Endothelial cell (in vitro differentiated cells): ENCODE results near the gene RIMBP2. TPM values are rescaled to one million over a fixed set of nuclear protein-coding genes. Genes with fewer than 3 reads are reported as not detected.

Experiments
- DNase-seq: peaks from one replicate; pipeline ENCODE4 v3.0.0; 2021; ENCODE audit warnings: low spot score
- H3K27ac Mint-ChIP-seq: one replicate; pipeline ENCODE4 v1.8.0; 2021; ENCODE audit warnings: mixed read lengths, inconsistent platforms; ENCODE audit not compliant: unreplicated experiment
- H3K27me3 Mint-ChIP-seq: one replicate; pipeline ENCODE4 v1.8.0; 2021; ENCODE audit warnings: mild to moderate bottlenecking, moderate library complexity, mixed read lengths, inconsistent platforms; ENCODE audit not compliant: unreplicated experiment
- H3K36me3 Mint-ChIP-seq: one replicate; pipeline ENCODE4 v1.8.0; 2021; ENCODE audit warnings: mild to moderate bottlenecking, low read depth, mixed read lengths, inconsistent platforms; ENCODE audit not compliant: unreplicated experiment
- H3K4me1 Mint-ChIP-seq: one replicate; pipeline ENCODE4 v1.8.0; 2021; ENCODE audit warnings: mild to moderate bottlenecking, mixed read lengths, inconsistent platforms; ENCODE audit not compliant: unreplicated experiment
- H3K4me3 Mint-ChIP-seq: one replicate; pipeline ENCODE4 v1.8.0; 2021; ENCODE audit warnings: mild to moderate bottlenecking, mixed read lengths, inconsistent platforms; ENCODE audit not compliant: unreplicated experiment
- H3K9me3 Mint-ChIP-seq: one replicate; pipeline ENCODE4 v1.8.0; 2021; ENCODE audit warnings: mixed read lengths, inconsistent platforms; ENCODE audit not compliant: unreplicated experiment
- total RNA-seq: library from RNA; stranded (reverse); fragmentation: NEBNext Ultra II Directional; extraction: Animal tissue kit (Norgen Biotek cat#: 25700); gene quantifications from one replicate; pipeline ENCODE4 v1.2.1, GENCODE V29; 2021; ENCODE audit not compliant: unreplicated experiment
- TF ChIP-seq, protein P1 (sequence below): fragments of 200-600 bp; sonication (generic); IDR thresholded peaks from one replicate; pipeline ENCODE4 v1.5.0; 2021; ENCODE audit warnings: antibody characterized with exemption; ENCODE audit not compliant: unreplicated experiment

The RIMBP2 gene
- total RNA-seq, 1 donor from 2014 or later = 1.4 TPM

DNA sequence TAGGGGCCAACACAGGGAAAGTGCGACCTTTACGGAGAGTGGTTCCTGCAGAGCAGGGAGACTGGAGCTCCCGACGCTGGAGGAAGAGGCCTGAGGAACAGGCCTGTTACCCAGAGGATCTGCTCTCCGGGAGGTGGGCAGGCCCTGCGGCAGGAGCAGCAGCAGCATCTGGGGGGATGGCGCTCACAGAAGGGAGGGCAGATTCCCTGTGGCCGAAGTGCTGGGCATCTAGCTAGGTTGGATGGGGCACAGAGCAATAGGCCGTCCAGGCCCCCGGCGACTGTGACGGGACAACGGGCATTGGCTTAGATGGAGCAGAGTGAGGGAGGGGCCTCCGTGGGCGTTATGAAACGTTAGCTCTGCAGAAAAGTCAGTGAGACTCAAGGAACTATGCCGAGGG is 242.8 kb downstream of the RIMBP2 start:
- Mint-ChIP-seq H3K27ac (no peak overlapping the region), H3K9me3 (peaks cover 24% of the 10 kb centered on the region), H3K4me1 (no peaks in the 10 kb centered on the region), H3K36me3 (peaks cover 22% of the 10 kb centered on the region), H3K27me3 (peaks cover 27% of the 10 kb centered on the region), H3K4me3 (no peak overlapping the region)
- TF ChIP-seq, protein P1, sequence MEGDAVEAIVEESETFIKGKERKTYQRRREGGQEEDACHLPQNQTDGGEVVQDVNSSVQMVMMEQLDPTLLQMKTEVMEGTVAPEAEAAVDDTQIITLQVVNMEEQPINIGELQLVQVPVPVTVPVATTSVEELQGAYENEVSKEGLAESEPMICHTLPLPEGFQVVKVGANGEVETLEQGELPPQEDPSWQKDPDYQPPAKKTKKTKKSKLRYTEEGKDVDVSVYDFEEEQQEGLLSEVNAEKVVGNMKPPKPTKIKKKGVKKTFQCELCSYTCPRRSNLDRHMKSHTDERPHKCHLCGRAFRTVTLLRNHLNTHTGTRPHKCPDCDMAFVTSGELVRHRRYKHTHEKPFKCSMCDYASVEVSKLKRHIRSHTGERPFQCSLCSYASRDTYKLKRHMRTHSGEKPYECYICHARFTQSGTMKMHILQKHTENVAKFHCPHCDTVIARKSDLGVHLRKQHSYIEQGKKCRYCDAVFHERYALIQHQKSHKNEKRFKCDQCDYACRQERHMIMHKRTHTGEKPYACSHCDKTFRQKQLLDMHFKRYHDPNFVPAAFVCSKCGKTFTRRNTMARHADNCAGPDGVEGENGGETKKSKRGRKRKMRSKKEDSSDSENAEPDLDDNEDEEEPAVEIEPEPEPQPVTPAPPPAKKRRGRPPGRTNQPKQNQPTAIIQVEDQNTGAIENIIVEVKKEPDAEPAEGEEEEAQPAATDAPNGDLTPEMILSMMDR = no peak
- DNase-seq = no peak

DNA sequence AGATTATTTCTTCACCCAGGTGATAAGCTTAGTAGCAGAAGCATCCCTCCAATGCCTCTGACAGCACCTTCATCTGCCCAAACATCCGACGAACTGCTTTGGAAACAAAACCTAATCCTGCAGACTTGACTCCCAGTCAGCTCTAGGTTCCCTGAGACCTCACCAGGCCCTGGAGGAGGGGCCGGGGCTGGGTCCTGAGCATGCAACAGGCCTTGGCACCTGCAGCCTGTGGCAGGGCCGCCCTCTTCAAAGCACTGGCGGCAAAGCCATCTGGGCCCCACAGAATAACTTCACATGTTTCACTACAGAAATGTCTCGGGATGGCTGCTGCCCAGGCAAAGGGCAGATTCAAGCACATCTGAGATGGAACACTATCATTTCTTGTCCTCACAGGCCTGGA is 245.1 kb downstream of the RIMBP2 start:
- Mint-ChIP-seq H3K4me1 (no peaks in the 10 kb centered on the region), H3K27ac (no peak overlapping the region), H3K9me3 (peaks cover 17% of the 10 kb centered on the region), H3K4me3 (no peak overlapping the region), H3K27me3 (peaks cover 18% of the 10 kb centered on the region), H3K36me3 (peaks cover 19% of the 10 kb centered on the region)
- no peak for DNase-seq
- TF ChIP-seq, protein P1 = no peak

DNA sequence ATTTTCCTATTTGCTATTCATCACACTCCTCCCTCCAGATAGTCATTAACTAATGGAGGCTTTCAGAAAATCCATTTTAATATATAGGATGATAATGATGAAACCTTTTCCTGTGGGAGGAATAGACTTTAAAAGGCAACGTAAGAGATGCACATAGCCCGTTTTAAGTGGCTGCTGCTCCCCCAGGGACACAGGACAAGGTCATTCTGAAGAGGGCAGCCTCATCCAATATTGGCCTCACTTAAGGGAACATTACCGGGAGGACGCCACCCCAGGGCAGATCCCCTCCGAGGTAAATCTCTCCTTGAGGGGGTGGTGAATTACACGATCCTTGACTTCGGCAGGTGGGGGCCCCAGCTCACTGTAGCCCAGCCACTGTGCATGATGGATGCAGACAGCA is 246.5 kb downstream of the RIMBP2 start:
- TF ChIP-seq, protein P1 = no peak
- Mint-ChIP-seq H3K36me3 (peaks cover 15% of the 10 kb centered on the region), H3K27ac (no peak overlapping the region), H3K9me3 (peaks cover 16% of the 10 kb centered on the region), H3K27me3 (peaks cover 14% of the 10 kb centered on the region), H3K4me1 (no peaks in the 10 kb centered on the region), H3K4me3 (no peak overlapping the region)
- no peak for DNase-seq

DNA sequence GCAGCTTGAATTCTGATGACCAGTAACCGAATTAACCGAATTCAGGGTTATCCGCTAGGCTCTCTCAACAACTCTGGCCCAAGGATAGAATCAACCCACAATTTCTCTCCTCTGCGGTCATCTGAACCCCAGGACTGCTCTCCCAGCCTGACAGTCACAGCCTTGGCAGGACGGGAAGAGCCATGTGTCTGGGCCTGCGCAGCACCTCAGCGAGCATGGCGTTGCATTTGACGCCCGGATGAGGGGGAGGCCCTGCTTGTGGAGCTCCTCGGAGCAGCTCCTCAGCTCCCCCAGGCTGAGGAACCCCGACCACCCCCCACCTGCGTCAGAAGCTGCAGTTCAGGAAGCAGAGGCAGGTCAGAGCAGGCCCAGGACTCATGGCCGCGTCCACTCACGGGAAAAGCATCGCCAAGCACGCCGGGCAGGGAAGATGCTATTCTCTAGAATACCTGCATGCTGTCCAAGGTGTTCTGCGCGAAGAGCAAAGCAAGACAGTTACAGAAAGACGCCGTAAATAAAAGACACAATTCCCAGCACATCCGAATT is 247.3 kb downstream of the RIMBP2 start:
- H3K4me1 Mint-ChIP-seq = no peaks in the 10 kb centered on the region
- DNase-seq = no peak
- peaks cover 21% of the 10 kb centered on the region for H3K9me3 Mint-ChIP-seq
- no peak overlapping the region for H3K4me3 Mint-ChIP-seq
- TF ChIP-seq, protein P1 = no peak
- H3K36me3 Mint-ChIP-seq = peaks cover 19% of the 10 kb centered on the region
- no peak overlapping the region for H3K27ac Mint-ChIP-seq
- H3K27me3 Mint-ChIP-seq = peaks cover 12% of the 10 kb centered on the region

DNA sequence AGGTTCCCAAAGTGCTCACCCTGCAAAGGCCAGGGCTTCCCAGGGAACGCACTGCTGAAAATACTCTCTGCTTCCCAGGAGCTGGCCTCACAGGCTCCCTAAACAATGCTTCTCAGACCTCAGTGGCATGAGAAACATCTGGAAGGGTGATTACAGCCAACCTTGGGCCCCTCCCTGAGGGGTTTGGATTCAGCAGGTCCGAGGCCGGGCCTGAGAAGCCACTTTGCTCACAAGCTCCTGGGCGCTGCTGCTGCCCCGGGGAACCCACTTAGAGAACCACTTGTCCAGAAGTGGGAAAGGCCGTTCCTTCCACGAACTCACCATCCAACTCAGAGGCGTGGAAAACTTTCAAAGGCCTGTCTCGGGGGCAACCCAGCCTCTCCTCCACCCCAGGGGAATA is 247.9 kb downstream of the RIMBP2 start:
- no peak overlapping the region for H3K27ac Mint-ChIP-seq
- H3K4me3 Mint-ChIP-seq = no peak overlapping the region
- DNase-seq = no peak
- H3K4me1 Mint-ChIP-seq = no peaks in the 10 kb centered on the region
- H3K9me3 Mint-ChIP-seq = peaks cover 21% of the 10 kb centered on the region
- H3K36me3 Mint-ChIP-seq = peaks cover 23% of the 10 kb centered on the region
- TF ChIP-seq, protein P1 = no peak
- H3K27me3 Mint-ChIP-seq = peaks cover 11% of the 10 kb centered on the region
